Measurements from ENCODE around the gene TRIP13.
"Not testable (repeated sequence)": the region's sequence is repeated elsewhere in the genome, so short reads cannot be mapped to it uniquely, and the experiment has no call there.

Gene TRIP13

GRCh38 chr5:870956-871355, 21.7 kb upstream of the TRIP13 start:
- no peak overlapping the region for H3K4me3 ChIP-seq (ENCODE audit: low read depth, low read length)
- no peak for DNase-seq (ENCODE audit: low read depth)

DNA sequence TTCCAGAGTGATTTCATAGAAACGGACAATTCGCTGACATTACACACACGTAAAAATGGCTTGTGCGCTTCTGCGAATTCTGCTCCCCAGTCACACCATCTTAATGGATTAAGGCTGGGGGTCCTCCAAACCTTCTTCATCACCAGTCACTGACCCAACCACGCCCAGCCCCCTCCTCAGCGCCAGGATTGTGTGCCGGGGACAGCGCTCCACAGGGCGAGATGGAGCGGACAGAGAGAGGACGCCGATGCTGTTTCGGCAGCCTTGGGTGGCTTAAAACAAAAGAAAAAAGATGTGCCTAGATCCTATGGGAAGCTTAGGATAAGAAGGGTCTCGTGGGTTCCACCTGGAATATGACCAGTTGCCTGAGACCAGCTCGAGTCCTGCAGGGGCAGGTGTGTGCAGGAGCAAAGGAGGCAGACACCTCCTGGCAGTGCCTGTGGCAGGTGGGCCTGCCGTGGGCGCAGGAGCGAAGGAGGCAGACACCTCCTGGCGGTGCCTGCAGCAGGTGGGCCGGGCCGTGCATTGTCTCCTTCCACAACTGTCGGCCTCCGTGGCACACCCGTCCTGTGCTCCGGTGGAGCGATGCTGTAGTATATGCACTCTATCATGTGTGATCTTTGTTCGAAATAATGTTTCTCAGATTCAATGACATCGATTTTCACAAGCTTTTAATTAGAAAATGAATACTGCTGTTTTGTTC, 20.9 kb upstream of the TRIP13 start:
- no peak for DNase-seq (ENCODE audit: low read depth)
- H3K4me3 ChIP-seq (ENCODE audit: low read depth, low read length), result no peak overlapping the region

GRCh38 chr5:872301-872700, 20.4 kb upstream of the TRIP13 start:
- no peak for DNase-seq (ENCODE audit: low read depth)
- no peak overlapping the region for H3K4me3 ChIP-seq (ENCODE audit: low read depth, low read length)

DNA sequence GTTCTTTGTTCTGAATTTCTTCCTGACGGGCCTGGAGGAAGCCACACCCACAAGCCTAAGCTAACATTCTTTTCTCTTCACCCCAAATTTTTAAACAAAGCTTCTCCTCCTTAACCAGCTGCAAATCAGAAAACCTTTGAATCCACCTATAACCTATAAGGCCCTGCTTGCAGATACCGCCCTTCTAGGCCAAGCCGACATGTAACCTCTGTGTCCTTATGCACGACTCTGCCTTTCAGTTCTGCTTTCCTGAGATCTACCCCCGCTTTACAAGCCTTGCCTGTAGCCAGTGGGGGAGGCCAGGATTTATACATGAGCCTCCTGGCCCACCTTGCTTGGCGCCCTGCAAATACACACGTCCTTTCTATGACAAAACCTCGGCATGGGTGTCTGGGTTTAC, 19.4 kb upstream of the TRIP13 start:
- DNase-seq (ENCODE audit: low read depth), result no peak
- H3K4me3 ChIP-seq (ENCODE audit: low read depth, low read length), result no peak overlapping the region

GRCh38 chr5:875931-876330, 16.8 kb upstream of the TRIP13 start:
- DNase-seq (ENCODE audit: low read depth), result no peak
- H3K4me3 ChIP-seq (ENCODE audit: low read depth, low read length), result no peak overlapping the region

DNA sequence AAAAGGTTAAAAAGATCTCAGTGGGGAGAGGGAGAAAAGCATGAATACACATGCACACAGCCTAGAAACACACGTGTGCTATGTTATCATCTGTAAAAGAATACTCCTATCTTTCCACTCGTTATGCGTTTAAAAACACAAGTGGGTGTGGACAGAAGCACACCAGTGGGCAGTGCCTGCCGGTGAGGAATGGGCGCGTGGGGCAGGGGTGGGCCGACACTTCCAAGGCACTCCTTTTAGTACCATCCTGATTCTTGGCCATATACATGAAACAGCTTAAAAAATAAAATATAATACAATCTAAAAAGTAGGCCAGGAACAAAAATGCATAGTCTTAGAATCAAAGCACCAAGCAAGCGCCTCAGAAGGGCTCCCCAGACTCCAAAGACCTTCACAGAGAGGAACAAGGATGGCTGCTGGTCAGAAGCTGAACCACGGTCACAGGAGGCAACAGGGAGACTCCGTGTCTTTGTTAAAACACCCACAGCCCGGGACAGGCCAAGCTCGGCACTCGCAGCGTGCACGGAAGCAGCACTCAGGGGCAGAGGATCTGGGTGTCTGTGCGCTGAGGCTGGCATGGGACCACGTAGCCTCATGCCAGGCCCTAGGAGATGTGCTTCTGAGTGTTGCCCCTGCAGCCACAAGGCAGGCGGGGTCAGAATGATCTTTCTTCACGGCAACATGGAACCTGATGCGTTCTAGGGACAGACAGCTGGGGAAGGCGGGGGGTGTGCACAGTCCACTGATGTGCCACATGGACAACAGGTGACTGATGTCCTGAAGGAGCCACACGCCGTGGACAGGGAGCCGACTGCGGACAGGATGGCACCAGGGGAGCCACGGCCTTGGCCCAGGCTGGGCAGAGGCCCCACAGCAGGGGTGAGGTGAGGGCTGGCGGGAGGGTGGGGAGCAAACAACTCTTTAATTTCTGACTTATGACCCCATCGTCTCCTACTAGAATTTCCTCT, 16.0 kb upstream of the TRIP13 start:
- no peak overlapping the region for H3K4me3 ChIP-seq (ENCODE audit: low read depth, low read length)
- DNase-seq (ENCODE audit: low read depth), result no peak

DNA sequence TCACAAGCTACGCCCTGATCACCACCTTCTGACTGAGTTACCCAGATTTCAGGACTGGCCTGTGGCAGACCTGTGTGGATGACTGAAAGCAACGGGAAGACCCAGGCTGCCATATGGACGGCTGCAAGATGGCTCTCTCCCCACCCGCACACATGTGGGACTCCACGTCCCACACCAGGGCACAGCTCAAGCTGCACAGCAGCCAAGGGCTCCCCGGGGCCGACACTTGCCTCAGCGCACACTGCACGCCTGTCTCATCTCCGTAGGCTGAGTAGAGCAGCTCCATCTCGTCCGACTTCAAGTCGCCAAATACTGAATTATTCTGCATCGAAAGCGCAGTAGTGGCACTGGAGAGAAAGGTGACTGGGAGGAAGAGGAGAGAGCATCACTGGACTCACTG, 14.6 kb upstream of the TRIP13 start:
- no peak for DNase-seq (ENCODE audit: low read depth)
- H3K4me3 ChIP-seq (ENCODE audit: low read depth, low read length), result no peak overlapping the region

DNA sequence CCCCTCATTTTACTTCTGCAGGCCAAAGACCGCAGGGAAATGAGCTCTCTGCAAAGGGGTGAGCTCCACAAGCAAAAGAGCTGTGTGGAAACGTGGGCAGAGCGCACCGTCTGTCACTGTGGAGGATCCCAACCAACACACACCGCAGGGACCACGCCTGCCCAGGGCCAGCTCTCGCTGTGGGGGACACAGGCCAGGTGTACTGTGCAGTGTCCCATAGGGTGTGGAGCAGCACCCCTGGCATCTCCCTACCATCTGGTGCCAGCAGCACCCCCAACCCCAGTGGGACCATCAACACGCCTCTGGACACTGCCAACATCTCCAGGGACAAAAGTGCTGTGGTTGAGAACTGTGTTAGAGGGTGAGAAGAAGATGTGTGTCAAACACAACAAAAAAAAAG, 14.0 kb upstream of the TRIP13 start:
- not testable (repeated sequence) for DNase-seq (ENCODE audit: low read depth); H3K4me3 ChIP-seq (ENCODE audit: low read depth, low read length)

- H3K4me3 ChIP-seq (ENCODE audit: low read depth, low read length), result no peak overlapping the region
- no peak for DNase-seq (ENCODE audit: low read depth)
These were observed 11.7 kb upstream of the TRIP13 start for GRCh38 chr5:880816-881550.

- H3K4me3 ChIP-seq (ENCODE audit: low read depth, low read length), result no peak overlapping the region
- DNase-seq (ENCODE audit: low read depth), result no peak
These were observed 11.1 kb upstream of the TRIP13 start for GRCh38 chr5:881551-881935.

DNA sequence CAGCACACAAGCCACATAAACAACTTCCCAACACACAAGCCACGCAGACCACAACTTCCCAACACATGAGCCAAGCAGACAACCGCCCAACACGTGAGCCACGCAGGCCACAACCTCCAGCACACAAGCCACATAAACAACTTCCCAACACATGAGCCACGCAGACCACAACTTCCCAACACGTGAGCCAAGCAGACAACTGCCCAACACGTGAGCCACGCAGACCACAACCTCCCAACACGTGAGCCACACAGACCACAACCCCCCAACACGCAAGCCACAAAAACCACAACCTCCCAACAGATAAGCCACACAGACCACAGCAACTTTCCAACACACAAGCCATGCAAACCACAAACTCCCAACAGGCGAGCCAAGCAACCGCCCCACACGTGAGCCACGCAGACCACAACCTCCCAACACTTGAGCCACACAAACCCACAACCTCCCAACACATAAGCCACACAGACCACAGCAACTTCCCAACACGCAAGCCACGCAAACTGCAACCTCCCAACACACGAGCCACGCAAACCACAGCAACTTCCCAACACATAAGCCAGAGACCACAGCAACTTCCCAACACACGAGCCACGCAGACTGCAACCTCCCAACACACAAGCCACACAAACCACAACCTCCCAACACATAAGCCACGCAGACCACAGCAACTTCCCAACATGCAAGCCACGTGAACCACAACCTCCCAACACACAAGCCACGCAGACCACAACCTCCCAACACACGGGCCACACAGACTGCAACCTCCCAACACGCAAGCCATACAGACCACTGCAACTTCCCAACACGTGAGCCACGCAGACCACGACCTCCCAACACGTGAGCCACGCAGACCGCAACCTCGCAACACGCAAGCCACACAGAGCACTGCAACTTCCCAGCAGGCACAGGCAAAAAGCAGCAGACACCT, 10.2 kb upstream of the TRIP13 start:
- H3K4me3 ChIP-seq (ENCODE audit: low read depth, low read length), result no peak overlapping the region
- DNase-seq (ENCODE audit: low read depth), result no peak

DNA sequence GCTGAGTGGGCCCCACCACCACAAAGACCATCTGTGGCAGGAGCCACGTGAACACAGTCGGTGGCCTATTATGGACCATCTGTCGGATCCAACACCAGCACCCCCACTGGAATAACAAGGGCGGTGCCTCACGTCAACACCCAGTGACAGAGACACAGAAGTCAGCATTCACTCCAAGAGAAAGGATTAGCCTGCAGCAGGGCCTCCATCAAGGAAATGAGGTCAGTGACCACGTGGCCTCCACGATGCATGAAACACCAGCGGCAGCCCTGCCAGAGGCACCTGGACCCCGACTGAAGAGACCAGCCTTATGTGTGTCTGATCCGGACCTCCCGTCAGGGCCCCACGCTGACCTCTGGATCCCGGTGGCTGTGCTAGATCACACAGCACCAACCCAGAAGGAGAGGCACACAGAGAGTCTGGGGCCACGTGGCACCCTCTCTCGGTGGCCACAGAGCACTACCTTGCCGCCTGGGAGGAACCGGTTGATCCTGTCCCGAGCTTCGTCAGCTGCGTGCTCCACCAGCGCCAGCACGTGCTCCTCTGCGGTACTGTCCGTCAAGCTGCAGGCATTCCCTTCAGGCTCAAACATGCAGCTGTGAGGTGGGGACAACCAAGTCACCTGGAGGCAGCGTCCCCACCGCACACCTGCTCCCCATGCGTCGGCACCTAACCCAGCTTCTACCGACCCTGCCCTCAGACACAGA, 9.1 kb upstream of the TRIP13 start:
- no peak for DNase-seq (ENCODE audit: low read depth)
- no peak overlapping the region for H3K4me3 ChIP-seq (ENCODE audit: low read depth, low read length)

DNA sequence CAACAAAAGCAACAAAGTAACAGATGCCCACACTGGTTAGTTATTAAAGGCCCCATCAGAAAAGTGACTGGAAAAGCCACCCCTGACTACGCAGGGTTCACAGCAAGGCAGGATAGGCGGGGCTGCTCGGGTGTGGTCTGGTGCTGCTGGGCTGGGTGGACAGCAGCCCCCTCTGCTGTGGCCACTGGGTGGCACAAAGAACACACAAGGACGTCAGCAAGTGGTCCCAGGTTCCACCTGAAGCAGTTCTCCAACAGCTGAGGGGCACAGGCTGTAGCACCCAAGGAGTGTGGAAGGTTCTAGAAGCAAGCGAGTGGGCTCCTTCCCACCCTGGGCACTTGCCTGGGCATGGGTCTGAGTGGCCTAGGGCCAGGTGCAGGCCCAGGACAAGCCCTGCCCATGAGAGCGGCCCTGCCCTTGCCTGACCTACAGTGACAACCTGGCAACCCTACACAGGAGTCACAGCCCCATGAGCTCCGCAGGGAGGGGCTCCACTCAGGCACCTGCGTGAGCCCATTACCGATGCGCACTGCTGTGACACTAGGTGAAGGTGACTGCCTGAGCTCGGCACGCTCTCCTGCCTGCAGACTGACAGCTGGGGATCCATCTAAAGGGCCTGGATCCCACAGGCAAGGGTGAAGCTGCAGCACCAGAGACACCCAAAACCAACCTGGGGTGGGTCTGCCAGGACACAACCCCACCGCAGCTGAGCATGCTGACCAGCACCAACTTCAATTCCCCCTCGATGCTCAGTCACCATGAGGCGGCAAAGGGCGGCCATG, 8.1 kb upstream of the TRIP13 start:
- no peak overlapping the region for H3K4me3 ChIP-seq (ENCODE audit: low read depth, low read length)
- no peak for DNase-seq (ENCODE audit: low read depth)

DNA sequence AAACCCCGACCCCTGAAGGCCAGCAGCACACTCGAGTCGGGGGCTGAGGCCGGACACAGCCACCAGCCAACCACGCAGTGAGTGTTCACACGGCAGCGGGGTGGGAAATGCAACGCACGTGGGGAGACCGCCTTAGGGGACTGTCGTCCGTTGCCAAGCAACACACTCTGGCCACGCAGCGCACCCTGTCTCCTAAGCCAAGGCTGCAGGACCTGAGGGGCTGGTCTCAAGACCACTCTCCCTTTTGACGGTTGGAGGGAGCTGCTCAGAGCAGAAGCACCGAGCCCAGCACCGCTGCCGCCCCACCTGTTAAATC, 7.6 kb upstream of the TRIP13 start:
- DNase-seq (ENCODE audit: low read depth), result no peak
- H3K4me3 ChIP-seq (ENCODE audit: low read depth, low read length), result no peak overlapping the region

- DNase-seq (ENCODE audit: low read depth), result no peak
These were observed 7.2 kb upstream of the TRIP13 start for GRCh38 chr5:885529-885928.

GRCh38 chr5:886036-886435, 6.6 kb upstream of the TRIP13 start:
- no peak overlapping the region for H3K4me3 ChIP-seq (ENCODE audit: low read depth, low read length)
- DNase-seq (ENCODE audit: low read depth), result no peak

More at GRCh38 chr5:885529-885928, 7.2 kb upstream of the TRIP13 start:
- H3K4me3 ChIP-seq (ENCODE audit: low read depth, low read length), result no peak overlapping the region

DNA sequence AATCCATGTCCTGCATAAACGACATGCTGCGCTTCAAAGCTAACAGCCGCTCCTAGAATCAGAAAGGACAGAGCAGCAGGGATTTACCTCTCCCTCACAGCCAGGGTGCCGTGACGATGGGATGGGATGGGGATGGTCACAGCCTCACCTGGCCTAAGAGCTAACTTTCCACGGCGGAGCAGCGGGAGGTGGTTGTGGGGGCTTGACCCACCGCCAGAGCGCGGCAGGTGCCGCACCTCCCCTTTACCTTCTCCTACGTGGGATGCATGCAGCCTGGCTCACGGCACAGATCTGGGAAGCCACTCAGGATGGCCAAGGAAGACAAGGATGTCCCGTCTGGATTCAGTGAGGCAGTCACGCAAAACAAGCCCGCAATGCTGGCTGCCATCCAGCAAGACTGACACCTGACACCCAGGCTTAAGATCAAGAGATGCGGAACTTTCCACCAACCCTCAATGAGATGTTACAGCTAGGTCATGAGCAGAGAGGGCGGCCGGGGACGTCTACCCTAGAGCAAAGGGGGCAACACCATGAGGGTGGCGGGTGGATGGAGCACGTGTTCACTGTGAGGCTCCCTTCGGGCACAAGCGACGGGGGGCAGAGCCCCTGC, 5.9 kb upstream of the TRIP13 start:
- no peak overlapping the region for H3K4me3 ChIP-seq (ENCODE audit: low read depth, low read length)
- DNase-seq (ENCODE audit: low read depth), result no peak
